Thoracic aorta (tissue), 2 donors: ENCODE data around the gene AUTS2. TPM values are rescaled to one million over a fixed set of nuclear protein-coding genes. Genes with fewer than 3 reads are reported as not detected.

Source experiments
- ATAC-seq: fragments of 150-250 bp; one replicate; pipeline ENCODE4 v1.8.0; 2017; ENCODE audit warnings: low read depth; ENCODE audit not compliant: insufficient number of reproducible peaks, low FRiP score
- DNase-seq: peaks from one replicate; pipeline ENCODE4 v3.0.0-alpha.2; 2020; ENCODE audit warnings: low spot score
- H3K27ac ChIP-seq, 2 donors: fragments of 200-600 bp; sonication (generic); 1 replicate in 1 of 2; 2 replicates in 1 of 2; pipeline ENCODE4 v1.5.1; 2016; ENCODE audit warnings: mild to moderate bottlenecking in 2 of 2, moderate library complexity in 2 of 2
- H3K27me3 ChIP-seq: fragments of 200-600 bp; sonication (generic); replicated peaks from 2 replicates; pipeline ENCODE4 v1.6.0; 2016; ENCODE audit warnings: mild to moderate bottlenecking; ENCODE audit not compliant: insufficient read depth
- H3K36me3 ChIP-seq: fragments of 200-600 bp; sonication (generic); one replicate; pipeline ENCODE4 v1.5.1; 2016
- H3K4me1 ChIP-seq, 2 donors: fragments of 200-600 bp; sonication (generic); 1 replicate in 1 of 2; 2 replicates in 1 of 2; pipeline versions ENCODE4 v1.5.1 to v1.6.0; 2016; ENCODE audit warnings: low read depth in 2 of 2, mild to moderate bottlenecking in 1 of 2; ENCODE audit not compliant: control insufficient read depth in 1 of 2
- H3K4me3 ChIP-seq: fragments of 200-600 bp; sonication (generic); 2 replicates; pipeline ENCODE4 v1.5.1; 2016; ENCODE audit warnings: mild to moderate bottlenecking
- H3K9me3 ChIP-seq: fragments of 200-600 bp; sonication (generic); 2 replicates; pipeline ENCODE4 v1.5.1; 2016
- total RNA-seq, 2 donors: library from RNA; depleted of rRNA; stranded (reverse); fragments of >200 nt; gene quantifications; one replicate each; pipeline versions ENCODE4 v1.1.0 to v1.2.3, GENCODE V29; 2016
- TF ChIP-seq, protein P1 (sequence below): fragments of 200-600 bp; sonication (generic); IDR thresholded peaks from one replicate; pipeline ENCODE4 v1.5.1; 2019; ENCODE audit warnings: antibody characterized with exemption

Gene AUTS2
- total RNA-seq, 2 donors from 2014 or later: 49.4 to 101 TPM

DNA sequence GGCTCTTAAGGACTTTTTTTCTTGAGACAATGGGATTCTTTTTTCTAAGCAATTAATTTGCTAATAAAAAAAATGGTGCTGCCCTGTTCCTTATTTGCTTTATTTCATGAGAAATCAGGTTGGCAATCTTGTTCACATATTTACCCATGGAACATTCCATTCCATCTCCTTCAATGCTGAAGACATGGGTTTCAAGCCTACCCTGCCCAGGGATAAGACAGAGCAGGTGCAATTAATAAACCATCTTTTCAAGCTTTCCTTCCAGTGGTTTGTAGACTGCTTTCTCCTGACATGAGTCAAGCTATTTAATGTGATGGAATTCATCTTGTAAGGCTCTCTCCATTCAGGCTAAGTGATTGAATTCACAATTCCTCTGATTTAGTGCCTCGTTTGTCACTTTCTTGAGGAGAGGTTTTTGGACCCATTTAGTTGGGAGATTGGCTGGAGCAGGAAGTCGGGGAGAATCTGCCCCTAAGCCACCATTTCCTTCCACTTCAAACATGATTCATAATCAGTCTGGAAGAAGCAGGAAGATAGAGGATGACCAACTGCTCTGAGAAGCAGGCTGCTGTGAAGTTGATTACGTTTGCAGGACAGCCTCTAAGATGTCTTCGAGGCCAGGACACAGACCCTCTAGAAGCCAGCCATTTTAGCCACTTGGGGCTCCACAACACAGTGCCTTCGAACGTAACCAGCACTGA, 981.3 kb downstream of the AUTS2 start:
- H3K9me3 ChIP-seq: no peaks in the 10 kb centered on the region
- no peak overlapping the region for H3K4me3 ChIP-seq
- DNase-seq (no peak), ATAC-seq (no peak)
- H3K36me3 ChIP-seq: no peaks in the 10 kb centered on the region
- H3K4me1 ChIP-seq: peaks cover 0 to 4% of the 10 kb centered on the region in 2 donors
- no peak overlapping the region for H3K27ac ChIP-seq
- TF ChIP-seq, protein P1, sequence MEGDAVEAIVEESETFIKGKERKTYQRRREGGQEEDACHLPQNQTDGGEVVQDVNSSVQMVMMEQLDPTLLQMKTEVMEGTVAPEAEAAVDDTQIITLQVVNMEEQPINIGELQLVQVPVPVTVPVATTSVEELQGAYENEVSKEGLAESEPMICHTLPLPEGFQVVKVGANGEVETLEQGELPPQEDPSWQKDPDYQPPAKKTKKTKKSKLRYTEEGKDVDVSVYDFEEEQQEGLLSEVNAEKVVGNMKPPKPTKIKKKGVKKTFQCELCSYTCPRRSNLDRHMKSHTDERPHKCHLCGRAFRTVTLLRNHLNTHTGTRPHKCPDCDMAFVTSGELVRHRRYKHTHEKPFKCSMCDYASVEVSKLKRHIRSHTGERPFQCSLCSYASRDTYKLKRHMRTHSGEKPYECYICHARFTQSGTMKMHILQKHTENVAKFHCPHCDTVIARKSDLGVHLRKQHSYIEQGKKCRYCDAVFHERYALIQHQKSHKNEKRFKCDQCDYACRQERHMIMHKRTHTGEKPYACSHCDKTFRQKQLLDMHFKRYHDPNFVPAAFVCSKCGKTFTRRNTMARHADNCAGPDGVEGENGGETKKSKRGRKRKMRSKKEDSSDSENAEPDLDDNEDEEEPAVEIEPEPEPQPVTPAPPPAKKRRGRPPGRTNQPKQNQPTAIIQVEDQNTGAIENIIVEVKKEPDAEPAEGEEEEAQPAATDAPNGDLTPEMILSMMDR: no peak
- no peaks in the 10 kb centered on the region for H3K27me3 ChIP-seq

DNA sequence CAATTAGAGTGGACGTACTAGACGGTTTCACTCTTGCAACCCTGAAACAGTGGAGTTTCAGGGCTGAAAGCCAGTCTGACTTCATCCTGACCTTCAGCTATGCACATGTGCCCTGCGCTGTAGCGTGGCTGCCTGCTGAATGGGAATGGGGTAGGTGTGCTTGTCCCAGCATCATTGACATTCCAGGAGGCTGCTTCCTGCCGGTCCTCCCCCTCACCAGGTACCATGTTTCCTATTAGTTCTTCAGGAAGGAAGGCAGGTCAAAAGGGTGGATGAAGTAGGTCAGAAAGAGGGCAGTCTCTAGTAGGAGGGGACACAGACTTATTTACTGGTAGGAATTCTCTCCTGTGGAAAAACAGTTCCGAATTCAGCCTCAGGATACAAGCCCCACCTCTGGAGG, 981.9 kb downstream of the AUTS2 start:
- H3K4me3 ChIP-seq: no peak overlapping the region
- DNase-seq (no peak), ATAC-seq (no peak)
- H3K36me3 ChIP-seq: no peaks in the 10 kb centered on the region
- no peaks in the 10 kb centered on the region for H3K9me3 ChIP-seq
- H3K27ac ChIP-seq: no peak overlapping the region
- H3K4me1 ChIP-seq: peaks cover 0 to 2% of the 10 kb centered on the region in 2 donors
- no peaks in the 10 kb centered on the region for H3K27me3 ChIP-seq
- TF ChIP-seq, protein P1: no peak

DNA sequence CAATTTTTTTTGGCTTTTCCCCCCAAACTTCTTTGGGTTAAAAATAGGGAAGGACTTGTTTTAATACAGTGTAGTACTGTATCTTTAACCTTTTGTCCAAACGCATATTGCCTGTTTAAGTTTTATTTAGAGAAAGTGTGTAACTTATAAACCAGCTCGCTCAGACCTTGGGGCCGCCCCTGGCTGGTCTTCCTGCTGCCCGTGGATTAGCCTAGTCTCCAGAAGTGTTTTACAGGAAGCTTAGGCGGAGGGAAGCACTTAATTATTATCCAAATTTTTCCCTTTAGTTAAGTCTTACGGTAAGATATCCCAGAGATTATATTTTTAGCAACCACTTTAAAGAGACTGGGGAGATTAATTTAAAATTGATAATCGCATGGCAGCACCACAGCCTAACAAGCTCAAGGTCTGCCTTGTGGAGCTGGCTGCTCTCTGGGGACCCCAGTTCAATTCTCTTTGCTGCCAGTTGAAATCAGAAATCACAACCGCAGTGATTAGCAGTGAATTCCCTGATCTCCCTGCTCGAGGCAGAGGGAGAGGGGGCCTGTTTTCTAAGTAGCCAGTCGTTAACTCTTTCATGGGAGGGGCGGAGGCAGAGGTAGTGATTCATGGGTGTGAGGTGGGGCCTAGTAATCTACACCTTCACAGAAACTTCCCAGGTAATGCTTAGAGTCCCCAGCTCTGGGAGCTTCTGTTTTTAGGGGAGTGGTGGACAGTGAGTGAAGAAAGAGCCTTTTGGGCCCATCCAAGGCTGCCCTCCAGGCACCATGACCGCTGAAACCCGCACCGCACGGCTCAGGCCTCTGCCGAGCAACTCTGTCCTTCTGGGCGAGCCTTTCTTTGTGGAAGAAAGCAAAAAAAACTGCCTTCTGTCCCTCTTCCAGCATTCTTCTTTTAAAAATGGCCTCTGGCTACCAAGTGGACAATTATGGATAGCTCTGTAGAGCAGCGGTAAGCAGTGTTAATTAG, 984.9 kb downstream of the AUTS2 start:
- no peaks in the 10 kb centered on the region for H3K36me3 ChIP-seq
- no peak overlapping the region for H3K27ac ChIP-seq
- no peaks in the 10 kb centered on the region for H3K9me3 ChIP-seq

DNA sequence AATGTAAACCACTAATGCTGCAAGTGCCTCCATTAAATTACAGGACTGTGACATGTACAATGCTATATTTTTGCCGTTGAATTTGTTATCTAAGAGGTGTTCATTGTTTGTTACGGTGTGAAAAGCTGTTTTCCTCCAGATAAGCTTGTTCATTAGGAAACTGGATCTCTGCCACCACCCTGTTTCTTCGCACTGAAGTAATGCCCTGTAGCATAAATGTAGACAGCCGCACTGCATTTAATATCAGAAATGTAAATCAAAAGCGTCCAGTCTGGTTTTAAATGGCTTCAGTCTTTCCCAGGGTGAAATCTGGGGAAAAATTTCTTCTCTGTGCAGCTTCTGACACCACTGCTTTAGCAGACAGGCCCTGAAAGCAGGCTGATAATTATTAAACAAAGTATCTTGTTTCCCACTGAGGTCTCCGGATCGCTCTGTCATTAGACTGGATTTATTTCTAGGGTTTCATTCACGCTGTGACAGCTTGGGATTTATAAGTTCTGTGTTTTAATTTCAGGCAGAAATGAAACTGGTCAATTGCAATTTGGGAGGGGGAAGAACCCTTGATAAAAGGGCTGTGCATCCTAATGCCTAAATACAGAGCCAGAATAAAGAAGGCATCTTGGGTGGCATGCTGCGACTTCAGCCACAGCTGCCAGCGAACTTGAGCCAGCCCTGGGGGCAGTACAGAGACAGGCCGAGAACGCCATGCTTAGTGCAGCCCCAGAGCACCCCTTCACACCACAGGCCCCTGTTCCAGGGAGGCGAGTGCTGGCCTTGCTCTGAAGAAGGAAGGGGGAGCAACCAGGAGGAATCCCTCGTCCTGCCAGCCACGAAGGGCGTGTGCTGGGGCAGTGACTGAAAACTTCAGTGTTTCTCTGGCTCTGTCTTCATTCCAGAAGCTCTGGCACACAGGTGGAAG, 985.9 kb downstream of the AUTS2 start:
- Histone ChIP-seq H3K9me3 (no peaks in the 10 kb centered on the region), H3K27ac (no peak overlapping the region), H3K36me3 (no peaks in the 10 kb centered on the region), H3K27me3 (no peaks in the 10 kb centered on the region), H3K4me1 (no peaks in the 10 kb centered on the region), H3K4me3 (no peak overlapping the region)
- ATAC-seq (no peak), DNase-seq (no peak)
- TF ChIP-seq, protein P1: no peak

More for the DNA sequence above, 984.9 kb downstream of the AUTS2 start:
- Histone ChIP-seq H3K4me3 (no peak overlapping the region), H3K27me3 (no peaks in the 10 kb centered on the region), H3K4me1 (no peaks in the 10 kb centered on the region)
- no peak for DNase-seq
- TF ChIP-seq, protein P1: no peak
- no peak for ATAC-seq
